K562 (cell line): ENCODE data around the gene DLX3. TPM values are rescaled to one million over a fixed set of nuclear protein-coding genes. Genes with fewer than 3 reads are reported as not detected.

Experiments used
- ATAC-seq: fragments of 200-7000 bp; cut with Tn5 transposase; 3 replicates; pipeline ENCODE4 v1.9.1; 2020; ENCODE audit warnings: moderate library complexity
- BruUV-seq: library from RNA; stranded (reverse); fragments of 400-500 nt; replicated peaks from 2 replicates; lab custom pipeline; 2021; lab: Mats Ljungman, UMichigan
- CTCF ChIA-PET: fragments of 300-600 bp; formaldehyde crosslinking; extraction: SDS; loops from one replicate; lab custom pipeline; 2021; ENCODE audit warnings: low intra/inter-chr PET ratio; lab: Yijun Ruan, JAX
- POLR2A ChIA-PET: fragments of 300-600, 350-650 bp; sonication (Branson Sonifier 250); formaldehyde crosslinking; extraction: SDS; loops from one replicate; lab custom pipeline; 2021; ENCODE audit warnings: antibody characterized with exemption, inconsistent platforms; lab: Yijun Ruan, JAX
- DNase-seq, 4 experiments: peaks; one replicate each; pipeline versions ENCODE4 v3.0.0 to v3.0.0-alpha.2; 2011 to 2018; ENCODE audit warnings: low spot score in 3 of 4, mixed read lengths in 3 of 4; ENCODE audit errors: extremely low read depth in 1 of 4
- FAIRE-seq: peaks from 2 replicates; lab custom pipeline; 2011; peaks lifted over from hg19 to GRCh38; lab: Jason Lieb, UNC
- H2AFZ ChIP-seq: 2 replicates; pipeline ENCODE4 v1.6.0; 2011; ENCODE audit warnings: low read depth, low read length, control low read depth, inconsistent platforms
- H3K27ac ChIP-seq: fragments of 200-600 bp; 3 replicates; pipeline ENCODE4 v1.8.0; 2011; ENCODE audit warnings: low read depth, mild to moderate bottlenecking, control low read depth, inconsistent platforms, low read length, moderate library complexity, mixed read lengths; ENCODE audit errors: extremely low read depth
- H3K27me3 ChIP-seq, 2 experiments: fragments of 300-600 bp in 1 of 2; 2 replicates in 1 of 2; 3 replicates in 1 of 2; pipeline versions ENCODE4 v1.6.0 to v1.8.0; 2011; ENCODE audit warnings: inconsistent platforms in 2 of 2, low read length in 2 of 2, mild to moderate bottlenecking in 1 of 2, mixed read lengths in 1 of 2, moderate library complexity in 1 of 2; ENCODE audit not compliant: control insufficient read depth in 2 of 2, insufficient read depth in 2 of 2
- H3K36me3 ChIP-seq: fragments of 300-600 bp; 3 replicates; pipeline ENCODE4 v1.8.0; 2011; ENCODE audit warnings: mild to moderate bottlenecking, low read length, inconsistent platforms; ENCODE audit not compliant: control insufficient read depth, insufficient read depth
- H3K4me1 ChIP-seq, 2 experiments: fragments of 200-600 bp in 1 of 2; replicated peaks in 1 of 2; 2 replicates in 1 of 2; 3 replicates in 1 of 2; pipeline versions ENCODE4 v1.5.1 to v1.8.0; 2011; ENCODE audit warnings: inconsistent platforms in 2 of 2, low read length in 2 of 2, mild to moderate bottlenecking in 1 of 2, mixed read lengths in 1 of 2, moderate library complexity in 1 of 2; ENCODE audit not compliant: control insufficient read depth in 2 of 2, insufficient read depth in 2 of 2
- H3K4me2 ChIP-seq: 2 replicates; pipeline ENCODE4 v1.6.1; 2011; ENCODE audit warnings: low read length, control low read depth, inconsistent platforms, mixed read lengths; ENCODE audit not compliant: insufficient read depth
- H3K4me3 ChIP-seq: fragments of 200-600 bp; sonication (generic), shearing (Covaris generic); 2 replicates; pipeline ENCODE4 v1.5.1; 2016; ENCODE audit warnings: control low read depth, inconsistent platforms
- H3K79me2 ChIP-seq: fragments of 200-600 bp; 3 replicates; pipeline ENCODE4 v1.8.0; 2011; ENCODE audit warnings: low read length, inconsistent platforms; ENCODE audit not compliant: control insufficient read depth, insufficient read depth
- H3K9ac ChIP-seq, 2 experiments: 2 replicates each; pipeline versions ENCODE4 v1.6.0 to v1.6.1; 2011; ENCODE audit warnings: low read depth in 2 of 2, low read length in 2 of 2, control low read depth in 1 of 2, inconsistent platforms in 1 of 2, mild to moderate bottlenecking in 1 of 2, mixed read lengths in 1 of 2; ENCODE audit not compliant: insufficient read depth in 1 of 2
- H3K9me1 ChIP-seq: one replicate; pipeline ENCODE4 v1.6.0; 2011; ENCODE audit warnings: inconsistent platforms, mild to moderate bottlenecking, low read length, moderate library complexity; ENCODE audit not compliant: control insufficient read depth, insufficient read depth
- H3K9me3 ChIP-seq: replicated peaks from 2 replicates; pipeline ENCODE4 v1.5.1; 2011; ENCODE audit warnings: low read depth, low read length, inconsistent platforms; ENCODE audit not compliant: control insufficient read depth, insufficient read depth
- H4K20me1 ChIP-seq: replicated peaks from 2 replicates; pipeline ENCODE4 v1.6.1; 2011; ENCODE audit warnings: low read length, inconsistent platforms, mixed read lengths; ENCODE audit not compliant: control insufficient read depth, insufficient read depth
- ARID2 ChIP-seq: fragments of 450-650 bp; IDR thresholded peaks from 2 replicates; pipeline ENCODE4 v1.6.1; 2017; ENCODE audit warnings: antibody characterized with exemption, mild to moderate bottlenecking
- CREM ChIP-seq: IDR thresholded peaks from 2 replicates; pipeline ENCODE4 v1.6.1; 2014; ENCODE audit warnings: antibody characterized with exemption, low read depth
- CTCF ChIP-seq, 3 experiments: IDR thresholded peaks in 2 of 3; conservative IDR thresholded peaks in 1 of 3; 2 replicates each; pipeline ENCODE4 v1.5.1; 2011 to 2012; ENCODE audit warnings: low read length in 3 of 3, mild to moderate bottlenecking in 3 of 3, control low read depth in 2 of 3, improper control_type of control experiment in 1 of 3, inconsistent platforms in 1 of 3, low read depth in 1 of 3, mixed read lengths in 1 of 3, moderate library complexity in 1 of 3; ENCODE audit not compliant: insufficient read depth in 2 of 3
- GABPB1 ChIP-seq: sonication (generic); formaldehyde crosslinking; IDR thresholded peaks from 2 replicates; pipeline ENCODE4 v1.8.0; 2022; ENCODE audit warnings: mild to moderate bottlenecking, missing genetic modification reagents
- PHTF2 ChIP-seq: fragments of 250-450 bp; sonication (Bioruptor Pico); IDR thresholded peaks from 2 replicates; pipeline ENCODE4 v1.5.0; 2021; ENCODE audit warnings: mild to moderate bottlenecking
- SMAD4 ChIP-seq: fragments of 250-450 bp; sonication (Bioruptor Pico); conservative IDR thresholded peaks from 2 replicates; pipeline ENCODE4 v1.8.0; 2021; ENCODE audit warnings: inconsistent platforms, mild to moderate bottlenecking, moderate library complexity
- ZBTB7A ChIP-seq: IDR thresholded peaks from 2 replicates; pipeline ENCODE4 v1.6.1; 2011; ENCODE audit warnings: low read depth, mild to moderate bottlenecking, low read length, moderate library complexity, borderline replicate concordance; ENCODE audit not compliant: control insufficient read depth
- ZNF551 ChIP-seq: fragments of 250-450 bp; sonication (Bioruptor Pico); IDR thresholded peaks from 2 replicates; pipeline ENCODE4 v1.5.0; 2021; ENCODE audit warnings: mild to moderate bottlenecking, moderate library complexity
- WGBS: fragments of 100-300 bp; shearing (Covaris generic); methylation state at CpG from one replicate; pipeline ENCODE4 v1.1.6; 2016; ENCODE audit warnings: low coverage, mixed read lengths; ENCODE audit not compliant: insufficient coverage; ENCODE audit errors: missing lambda C conversion rate; 5-methylcytosine and 5-hydroxymethylcytosine counted together
- in situ Hi-C: fragments of 300-500 bp; cut with MboI; formaldehyde crosslinking; loops from 4 replicates; pipeline ENCODE4 v1.15.0; 2018; ENCODE audit warnings: inconsistent platforms, mixed read lengths
- intact Hi-C: fragments of 100-400 bp; cut with micrococcal nuclease; formaldehyde crosslinking; loops from 2 replicates; pipeline ENCODE4 v1.14.2; 2022
- polyA plus RNA-seq, 8 experiments: library from polyadenylated mRNA; depleted of rRNA in 4 of 8; stranded (reverse) in 5 of 8; unstranded in 3 of 8; fragments of >200 nt; fragmentation: Nextera tagmentation in 2 of 8; fragmentation: Illumina TruSeq in 1 of 8; extraction: Ambion mirVana in 2 of 8; extraction: Trizol in 1 of 8; gene quantifications; 2 replicates each; pipeline versions ENCODE4 v1.2.1 to v1.2.3, GENCODE V29; 2011 to 2014; ENCODE audit warnings: inconsistent platforms in 1 of 8, missing spikeins in 1 of 8
- total RNA-seq, 7 experiments: library from RNA; depleted of rRNA in 6 of 7; stranded (reverse); fragments of >200 nt in 6 of 7; fragmentation: Illumina TruSeq in 2 of 7; extraction: Trizol in 2 of 7; gene quantifications; 2 replicates each; pipeline versions ENCODE4 v1.2.1 to v1.2.3, GENCODE V29; 2011 to 2021; ENCODE audit warnings: low replicate concordance in 1 of 7
- TF ChIP-seq, protein P1 (sequence below): sonication (generic); formaldehyde crosslinking; IDR thresholded peaks from 2 replicates; pipeline ENCODE4 v1.8.0; 2022; ENCODE audit warnings: missing genetic modification reagents, mild to moderate bottlenecking, moderate library complexity, borderline replicate concordance
- TF ChIP-seq, protein P2 (sequence below): fragments of 250-450 bp; sonication (Bioruptor Pico); IDR thresholded peaks from 2 replicates; pipeline ENCODE4 v1.4.0; 2020; ENCODE audit warnings: mild to moderate bottlenecking, moderate library complexity

DLX3 gene
- total and polyA plus RNA-seq, 9 of the 15 experiments (the other 6 are each of a cell fraction or from before 2014, with no cell fraction given) = not detected

GRCh38 chr17:49996495-49997300 is 1.7 kb upstream of the DLX3 start:
- Histone ChIP-seq H3K36me3 (no peaks in the 10 kb centered on the region), H3K4me3 (no peak overlapping the region), H3K4me1 (peaks cover 0 to 25% of the 10 kb centered on the region in 2 experiments; a peak in 2 of 5 replicates), H3K27ac (no peak overlapping the region), H3K27me3 (peaks cover 34 to 55% of the 10 kb centered on the region in 2 experiments; a peak in 4 of 5 replicates), H4K20me1 (peaks cover 6% of the 10 kb centered on the region), H3K9ac (no peak overlapping the region; a peak in 1 of 4 replicates), H3K9me3 (no peaks in the 10 kb centered on the region), H2AFZ (no peak overlapping the region), H3K79me2 (no peaks in the 10 kb centered on the region), H3K9me1 (no peaks in the 10 kb centered on the region), H3K4me2 (no peak overlapping the region)
- peak; percentile 61 to 83 (median 78) for DNase-seq
- ATAC-seq = peak; percentile 77
- in situ Hi-C loops = loop anchor here (5.0 kb wide), 2 partner anchors 134 to 424 kb away; no protein-coding TSS in a partner anchor
- FAIRE-seq = peak; percentile 88
- ChIA-PET POLR2A (interaction anchor here (1.0 to 1.5 kb wide), 3 partner anchors 69 to 174 kb away, joined by 3 to 8 read pairs (median 3); no protein-coding TSS in a partner anchor), CTCF (interaction anchor here (0.6 to 6.2 kb wide), 10 partner anchors 8 to 429 kb away, joined by 3 to 134 read pairs (median 5); no protein-coding TSS in a partner anchor)
- WGBS = 6% methylated on average over 30 of the region's 58 CpGs
- BruUV-seq = no TSS peak
- intact Hi-C loops = loop anchor here (2.0 to 5.0 kb wide), 2 partner anchors 44 to 299 kb away; no protein-coding TSS in a partner anchor
- TF ChIP-seq, protein P1, sequence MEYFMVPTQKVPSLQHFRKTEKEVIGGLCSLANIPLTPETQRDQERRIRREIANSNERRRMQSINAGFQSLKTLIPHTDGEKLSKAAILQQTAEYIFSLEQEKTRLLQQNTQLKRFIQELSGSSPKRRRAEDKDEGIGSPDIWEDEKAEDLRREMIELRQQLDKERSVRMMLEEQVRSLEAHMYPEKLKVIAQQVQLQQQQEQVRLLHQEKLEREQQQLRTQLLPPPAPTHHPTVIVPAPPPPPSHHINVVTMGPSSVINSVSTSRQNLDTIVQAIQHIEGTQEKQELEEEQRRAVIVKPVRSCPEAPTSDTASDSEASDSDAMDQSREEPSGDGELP (CRISPR knock-in tag) = peak; percentile 45; the same call in 1 of the 2 replicates
- TF ChIP-seq, protein P2, sequence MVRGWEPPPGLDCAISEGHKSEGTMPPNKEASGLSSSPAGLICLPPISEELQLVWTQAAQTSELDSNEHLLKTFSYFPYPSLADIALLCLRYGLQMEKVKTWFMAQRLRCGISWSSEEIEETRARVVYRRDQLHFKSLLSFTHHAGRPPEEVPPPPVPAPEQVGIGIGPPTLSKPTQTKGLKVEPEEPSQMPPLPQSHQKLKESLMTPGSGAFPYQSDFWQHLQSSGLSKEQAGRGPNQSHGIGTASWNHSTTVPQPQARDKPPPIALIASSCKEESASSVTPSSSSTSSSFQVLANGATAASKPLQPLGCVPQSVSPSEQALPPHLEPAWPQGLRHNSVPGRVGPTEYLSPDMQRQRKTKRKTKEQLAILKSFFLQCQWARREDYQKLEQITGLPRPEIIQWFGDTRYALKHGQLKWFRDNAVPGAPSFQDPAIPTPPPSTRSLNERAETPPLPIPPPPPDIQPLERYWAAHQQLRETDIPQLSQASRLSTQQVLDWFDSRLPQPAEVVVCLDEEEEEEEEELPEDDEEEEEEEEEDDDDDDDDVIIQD = no peak
- peak; percentile 17; the same call in 1 of the 2 replicates for TF ChIP-seq SMAD4 (CRISPR knock-in tag)
- TF ChIP-seq ZNF551 = no peak
- peak; percentile 94 for TF ChIP-seq ARID2
- TF ChIP-seq CTCF (IDR thresholded peaks at IDR 0.05 in 2 of 3, conservative IDR thresholded peaks at IDR 0.05 in 1 of 3; ENCODE audit: insufficient read depth in 2 of 3, low read depth in 1 of 3, low read length in 3 of 3) = peak; percentile 93 to 94 (median 93)
- no peak for TF ChIP-seq PHTF2
- peak; percentile 23; the same call in 1 of the 2 replicates for TF ChIP-seq CREM
- peak; percentile 80 for TF ChIP-seq ZBTB7A
- peak; percentile 35; the same call in 1 of the 2 replicates for TF ChIP-seq GABPB1 (CRISPR knock-in tag)
